HEK293T (cell line): ENCODE data around the gene SPDL1.

ENCODE experiments used
- BHLHE40 ChIP-seq: fragments of 450-650 bp; IDR thresholded peaks from 2 replicates; pipeline ENCODE4 v1.6.1; 2016; ENCODE audit warnings: mild to moderate bottlenecking, moderate library complexity, borderline replicate concordance
- ELF4 ChIP-seq: fragments of 450-650 bp; IDR thresholded peaks from 2 replicates; pipeline ENCODE4 v1.6.1; 2017; ENCODE audit warnings: antibody characterized with exemption
- FOXM1 ChIP-seq: fragments of 450-650 bp; IDR thresholded peaks from 2 replicates; pipeline ENCODE4 v1.6.1; 2017; ENCODE audit warnings: mild to moderate bottlenecking, borderline replicate concordance
- TARDBP ChIP-seq: fragments of 450-650 bp; IDR thresholded peaks from 2 replicates; pipeline ENCODE4 v1.6.1; 2016

DNA sequence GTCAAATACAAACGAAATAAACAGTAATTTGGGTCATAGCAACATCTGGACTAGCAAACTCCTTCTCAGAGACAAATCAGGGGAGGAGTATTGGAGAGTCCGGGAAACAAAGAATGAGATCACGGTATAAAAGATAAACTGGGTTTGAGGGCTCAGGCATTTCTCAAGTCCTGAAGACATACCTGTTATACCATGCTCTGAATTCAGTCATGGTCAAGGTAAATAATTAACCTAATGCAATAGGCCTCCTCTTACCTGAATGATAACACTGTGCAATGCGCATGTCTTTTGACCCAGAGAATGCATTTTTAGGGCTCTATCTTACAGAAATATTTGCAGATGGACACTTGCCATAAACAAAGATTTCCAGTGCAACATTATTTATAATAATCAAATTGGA, 31.9 kb upstream of the SPDL1 start:
- TF ChIP-seq FOXM1 (no peak), TARDBP (no peak), ELF4 (no peak), BHLHE40 (no peak)
